Measurements from ENCODE around the gene KCNN1.
"Not testable (repeated sequence)": the region's sequence is repeated elsewhere in the genome, so short reads cannot be mapped to it uniquely, and the experiment has no call there.

KCNN1 gene

GRCh38 chr19:17982430-17982829 is 15.5 kb downstream of the KCNN1 start:
- Histone ChIP-seq H3K27me3 (ENCODE audit: insufficient read depth, low read length, poor library complexity, severe bottlenecking) (no peaks in the 10 kb centered on the region), H2AFZ (ENCODE audit: low read length) (no peak overlapping the region), H3K9ac (ENCODE audit: low read depth, low read length, poor library complexity, severe bottlenecking) (no peak overlapping the region), H3K79me2 (ENCODE audit: insufficient read depth, low read length) (no peaks in the 10 kb centered on the region), H4K20me1 (ENCODE audit: insufficient read depth, low read length, poor library complexity, severe bottlenecking) (no peaks in the 10 kb centered on the region), H3K4me3 (ENCODE audit: low read length, poor library complexity, severe bottlenecking) (no peak overlapping the region), H3K4me2 (ENCODE audit: low read depth, low read length, poor library complexity, severe bottlenecking) (no peak overlapping the region), H3K36me3 (ENCODE audit: insufficient read depth, low read length) (no peaks in the 10 kb centered on the region), H3K9me3 (ENCODE audit: insufficient read depth, low read depth, low read length) (no peaks in the 10 kb centered on the region), H3K4me1 (ENCODE audit: insufficient read depth, low read length, poor library complexity, severe bottlenecking) (no peaks in the 10 kb centered on the region), H3F3A (ENCODE audit: low read depth) (no peaks in the 10 kb centered on the region), H3K9me2 (replicated peaks; ENCODE audit: low read depth, low read length) (no peaks in the 10 kb centered on the region)
- no peak for TF ChIP-seq CTCF (conservative IDR thresholded peaks at IDR 0.05; ENCODE audit: low read length)

DNA sequence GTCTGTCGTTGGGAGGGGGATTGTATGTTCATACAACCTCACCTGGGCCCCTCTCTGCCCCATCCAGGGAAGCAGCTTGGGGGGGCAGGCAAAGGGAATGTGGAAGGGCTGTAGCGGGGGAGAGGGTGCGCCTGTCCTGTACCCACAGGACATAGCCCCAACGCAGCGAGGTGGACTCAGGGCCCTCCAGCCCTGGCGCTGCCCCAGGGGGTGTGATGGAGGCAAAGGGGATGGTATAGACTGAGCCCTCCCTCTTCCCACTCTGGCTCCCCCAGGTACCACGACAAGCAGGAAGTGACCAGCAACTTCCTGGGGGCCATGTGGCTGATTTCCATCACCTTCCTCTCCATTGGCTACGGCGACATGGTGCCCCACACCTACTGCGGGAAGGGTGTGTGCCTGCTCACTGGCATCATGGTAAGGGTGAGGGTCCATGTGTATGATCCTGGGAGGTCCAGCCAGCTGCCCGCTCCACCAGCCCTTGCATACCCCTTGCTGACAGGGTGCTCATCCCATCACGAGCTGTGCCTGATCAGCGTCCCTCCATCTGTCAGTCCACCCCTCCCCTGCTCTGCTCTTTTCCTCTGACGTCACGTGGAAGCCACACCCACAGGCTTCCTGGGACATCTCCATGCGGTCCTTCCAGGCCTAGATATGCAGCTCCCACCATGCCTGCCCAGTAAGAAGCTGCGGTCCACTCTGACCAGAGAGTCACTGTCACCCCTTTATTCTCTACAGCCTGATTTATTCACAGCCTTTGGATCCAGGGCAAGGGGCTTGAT is 18.3 kb downstream of the KCNN1 start:
- Histone ChIP-seq H2AFZ (ENCODE audit: low read length) (no peak overlapping the region), H3K27me3 (ENCODE audit: insufficient read depth, low read length, poor library complexity, severe bottlenecking) (no peaks in the 10 kb centered on the region), H4K20me1 (ENCODE audit: insufficient read depth, low read length, poor library complexity, severe bottlenecking) (no peaks in the 10 kb centered on the region), H3K4me2 (ENCODE audit: low read depth, low read length, poor library complexity, severe bottlenecking) (no peak overlapping the region), H3K9ac (ENCODE audit: low read depth, low read length, poor library complexity, severe bottlenecking) (no peak overlapping the region), H3K36me3 (ENCODE audit: insufficient read depth, low read length) (no peaks in the 10 kb centered on the region), H3K79me2 (ENCODE audit: insufficient read depth, low read length) (no peaks in the 10 kb centered on the region), H3K4me1 (ENCODE audit: insufficient read depth, low read length, poor library complexity, severe bottlenecking) (no peaks in the 10 kb centered on the region), H3K4me3 (ENCODE audit: low read length, poor library complexity, severe bottlenecking) (no peak overlapping the region), H3K9me2 (replicated peaks; ENCODE audit: low read depth, low read length) (no peaks in the 10 kb centered on the region), H3K9me3 (ENCODE audit: insufficient read depth, low read depth, low read length) (no peaks in the 10 kb centered on the region), H3F3A (ENCODE audit: low read depth) (no peaks in the 10 kb centered on the region)
- TF ChIP-seq CTCF (conservative IDR thresholded peaks at IDR 0.05; ENCODE audit: low read length) (no peak), EZH2phosphoT487 (IDR thresholded peaks at IDR 0.05; ENCODE audit: borderline replicate concordance) (no peak)

GRCh38 chr19:17986569-17986968 is 19.7 kb downstream of the KCNN1 start:
- not testable (repeated sequence) for H3K79me2 ChIP-seq (ENCODE audit: insufficient read depth, low read length); H3F3A ChIP-seq (ENCODE audit: low read depth); H4K20me1 ChIP-seq (ENCODE audit: insufficient read depth, low read length, poor library complexity, severe bottlenecking); H3K27me3 ChIP-seq (ENCODE audit: insufficient read depth, low read length, poor library complexity, severe bottlenecking); H3K9me2 ChIP-seq (replicated peaks; ENCODE audit: low read depth, low read length); H3K36me3 ChIP-seq (ENCODE audit: insufficient read depth, low read length); H3K9ac ChIP-seq (ENCODE audit: low read depth, low read length, poor library complexity, severe bottlenecking); H3K4me2 ChIP-seq (ENCODE audit: low read depth, low read length, poor library complexity, severe bottlenecking); H3K9me3 ChIP-seq (ENCODE audit: insufficient read depth, low read depth, low read length); H2AFZ ChIP-seq (ENCODE audit: low read length); H3K4me1 ChIP-seq (ENCODE audit: insufficient read depth, low read length, poor library complexity, severe bottlenecking); H3K4me3 ChIP-seq (ENCODE audit: low read length, poor library complexity, severe bottlenecking)

- no peaks in the 10 kb centered on the region for H3K4me1 ChIP-seq (ENCODE audit: insufficient read depth, low read length, poor library complexity, severe bottlenecking)
- TF ChIP-seq CTCF (conservative IDR thresholded peaks at IDR 0.05; ENCODE audit: low read length) = no peak
- TF ChIP-seq EZH2phosphoT487 (IDR thresholded peaks at IDR 0.05; ENCODE audit: borderline replicate concordance) = no peak
- H2AFZ ChIP-seq (ENCODE audit: low read length) = no peak overlapping the region
- no peak overlapping the region for H3K4me2 ChIP-seq (ENCODE audit: low read depth, low read length, poor library complexity, severe bottlenecking)
- H3K36me3 ChIP-seq (ENCODE audit: insufficient read depth, low read length) = no peaks in the 10 kb centered on the region
- no peaks in the 10 kb centered on the region for H3K9me3 ChIP-seq (ENCODE audit: insufficient read depth, low read depth, low read length)
- H3K9ac ChIP-seq (ENCODE audit: low read depth, low read length, poor library complexity, severe bottlenecking) = no peak overlapping the region
- H3K4me3 ChIP-seq (ENCODE audit: low read length, poor library complexity, severe bottlenecking) = no peak overlapping the region
- no peaks in the 10 kb centered on the region for H3F3A ChIP-seq (ENCODE audit: low read depth)
- H3K27me3 ChIP-seq (ENCODE audit: insufficient read depth, low read length, poor library complexity, severe bottlenecking) = no peaks in the 10 kb centered on the region
- H3K9me2 ChIP-seq (replicated peaks; ENCODE audit: low read depth, low read length) = no peaks in the 10 kb centered on the region
- no peaks in the 10 kb centered on the region for H3K79me2 ChIP-seq (ENCODE audit: insufficient read depth, low read length)
- no peaks in the 10 kb centered on the region for H4K20me1 ChIP-seq (ENCODE audit: insufficient read depth, low read length, poor library complexity, severe bottlenecking)
Measured at GRCh38 chr19:17988161-17988560, 21.3 kb downstream of the KCNN1 start.

All from Loucy (cell line).